Trophoblast cell (in vitro differentiated cells and primary cell): ENCODE measurements around the gene GREM1.

Experiments
- DNase-seq, 2 donors: peaks; one replicate each; pipeline ENCODE4 v3.0.0-alpha.2; 2016
- H2AFZ ChIP-seq: 2 replicates; pipeline ENCODE4 v1.6.1; 2013; ENCODE audit warnings: low read length, moderate library complexity, mild to moderate bottlenecking; ENCODE audit not compliant: insufficient read depth, poor library complexity
- H2AK5ac ChIP-seq: 2 replicates; pipeline ENCODE4 v1.6.1; 2013; ENCODE audit warnings: mild to moderate bottlenecking, low read length
- H2BK120ac ChIP-seq: 2 replicates; pipeline ENCODE4 v1.6.1; 2013; ENCODE audit warnings: low read length, mild to moderate bottlenecking, moderate library complexity; ENCODE audit not compliant: insufficient read depth, poor library complexity
- H2BK12ac ChIP-seq: 2 replicates; pipeline ENCODE4 v1.6.1; 2013; ENCODE audit warnings: mild to moderate bottlenecking, low read length, moderate library complexity
- H2BK5ac ChIP-seq: 2 replicates; pipeline ENCODE4 v1.6.1; 2013; ENCODE audit warnings: low read length, low read depth, moderate library complexity, mild to moderate bottlenecking; ENCODE audit not compliant: poor library complexity
- H3K14ac ChIP-seq: 2 replicates; pipeline ENCODE4 v1.6.1; 2013; ENCODE audit warnings: mild to moderate bottlenecking, low read length
- H3K18ac ChIP-seq: 2 replicates; pipeline ENCODE4 v1.6.1; 2013; ENCODE audit warnings: mild to moderate bottlenecking, low read length
- H3K23ac ChIP-seq: 2 replicates; pipeline ENCODE4 v1.6.1; 2013; ENCODE audit warnings: low read length
- H3K27ac ChIP-seq: 2 replicates; pipeline ENCODE4 v1.5.1; 2013; ENCODE audit warnings: low read depth, mild to moderate bottlenecking, inconsistent platforms, low read length, moderate library complexity
- H3K27me3 ChIP-seq: 2 replicates; pipeline ENCODE4 v1.6.1; 2013; ENCODE audit warnings: inconsistent platforms, mild to moderate bottlenecking, low read length, moderate library complexity; ENCODE audit not compliant: insufficient read depth
- H3K36me3 ChIP-seq, 2 experiments: 1 replicate in 1 of 2; 2 replicates in 1 of 2; pipeline ENCODE4 v1.6.1; 2013; ENCODE audit warnings: low read length in 2 of 2, mild to moderate bottlenecking in 2 of 2, moderate library complexity in 1 of 2; ENCODE audit not compliant: insufficient read depth in 2 of 2, control insufficient read depth in 1 of 2
- H3K4ac ChIP-seq: 2 replicates; pipeline ENCODE4 v1.6.1; 2013; ENCODE audit warnings: low read depth, mild to moderate bottlenecking, low read length, moderate library complexity
- H3K4me1 ChIP-seq, 2 experiments: 1 replicate in 1 of 2; 2 replicates in 1 of 2; pipeline ENCODE4 v1.6.1; 2013; ENCODE audit warnings: low read length in 2 of 2, mild to moderate bottlenecking in 2 of 2, moderate library complexity in 1 of 2; ENCODE audit not compliant: insufficient read depth in 2 of 2, control insufficient read depth in 1 of 2
- H3K4me2 ChIP-seq: 2 replicates; pipeline ENCODE4 v1.6.1; 2013; ENCODE audit warnings: inconsistent platforms, mild to moderate bottlenecking, low read length, moderate library complexity
- H3K4me3 ChIP-seq: 2 replicates; pipeline ENCODE4 v1.5.1; 2013; ENCODE audit warnings: mild to moderate bottlenecking, low read depth, low read length, inconsistent platforms
- H3K79me1 ChIP-seq: one replicate; pipeline ENCODE4 v1.6.1; 2013; ENCODE audit warnings: low read length
- H3K79me2 ChIP-seq: 2 replicates; pipeline ENCODE4 v1.6.1; 2013; ENCODE audit warnings: low read length, mild to moderate bottlenecking; ENCODE audit not compliant: control insufficient read depth, insufficient read depth, poor library complexity
- H3K9ac ChIP-seq: 2 replicates; pipeline ENCODE4 v1.6.1; 2013; ENCODE audit warnings: mild to moderate bottlenecking, low read length
- H3K9me3 ChIP-seq: 2 replicates; pipeline ENCODE4 v1.6.1; 2013; ENCODE audit warnings: low read depth, mild to moderate bottlenecking, control low read depth, inconsistent platforms, low read length; ENCODE audit not compliant: insufficient read depth
- H4K12ac ChIP-seq: 2 replicates; pipeline ENCODE4 v1.6.1; 2013; ENCODE audit warnings: low read depth, mild to moderate bottlenecking, low read length, moderate library complexity
- H4K8ac ChIP-seq: 2 replicates; pipeline ENCODE4 v1.6.1; 2013; ENCODE audit warnings: low read depth, mild to moderate bottlenecking, low read length, moderate library complexity
- H4K91ac ChIP-seq: one replicate; pipeline ENCODE4 v1.6.1; 2013; ENCODE audit warnings: low read depth, mild to moderate bottlenecking, low read length, moderate library complexity
- WGBS: extraction: QIAGEN DNeasy Blood & Tissue Kit; methylation state at CpG from one replicate; pipeline ENCODE4 v1.1.7; 2013; ENCODE audit warnings: missing lambda C conversion rate; ENCODE audit not compliant: insufficient read length, insufficient coverage; ENCODE audit errors: extremely low coverage; 5-methylcytosine and 5-hydroxymethylcytosine counted together

GREM1 gene

DNA sequence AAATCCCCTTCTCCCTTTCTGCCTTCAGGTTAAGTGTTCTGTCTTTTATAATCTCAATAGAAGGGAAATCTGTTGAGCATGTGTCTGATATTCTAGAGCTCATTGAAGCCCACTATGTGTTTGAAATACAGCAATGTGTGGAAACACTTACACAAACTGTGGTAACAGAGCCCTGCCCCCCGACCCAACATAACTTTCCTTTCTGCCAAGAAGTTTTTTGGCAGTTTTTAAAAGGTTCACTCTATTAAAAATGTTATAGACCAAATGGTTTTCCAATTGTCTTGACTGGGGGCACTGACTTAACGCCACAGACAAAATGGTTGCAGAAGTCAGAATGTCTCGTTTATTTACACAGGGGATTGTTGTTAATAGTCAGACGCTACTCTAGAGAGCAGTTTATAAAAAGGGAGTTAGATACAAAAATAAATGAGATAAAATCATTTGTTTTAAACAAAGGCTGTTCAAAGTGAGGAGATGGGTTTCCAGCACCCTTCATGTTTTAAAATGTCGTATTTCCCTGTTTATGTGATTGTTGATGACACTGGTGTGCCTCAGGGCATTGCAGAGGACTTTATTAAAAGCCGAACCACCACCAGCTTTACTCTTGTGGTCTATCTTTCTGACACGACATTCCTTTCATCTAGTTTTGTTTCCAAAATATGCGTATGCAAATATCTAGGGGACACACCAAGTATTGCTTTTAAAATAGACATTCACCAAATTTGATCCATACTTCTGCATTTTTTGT is 26.7 kb upstream of the GREM1 start:
- no peaks in the 10 kb centered on the region for H3K4me1 ChIP-seq
- H3K18ac ChIP-seq = no peak overlapping the region
- H3K4me2 ChIP-seq = no peak overlapping the region
- H2BK5ac ChIP-seq = no peak overlapping the region
- no peak overlapping the region for H3K4ac ChIP-seq
- H3K9ac ChIP-seq = no peak overlapping the region
- no peak overlapping the region for H4K91ac ChIP-seq
- H3K36me3 ChIP-seq = peaks cover 0 to 3% of the 10 kb centered on the region in 2 experiments
- no peak overlapping the region for H2BK120ac ChIP-seq
- H3K9me3 ChIP-seq = no peaks in the 10 kb centered on the region
- WGBS = no CpG with 5 or more reads among the region's 8 CpGs
- H3K27ac ChIP-seq = no peak overlapping the region
- no peak overlapping the region for H2AFZ ChIP-seq
- no peak overlapping the region for H2AK5ac ChIP-seq
- no peak overlapping the region for H3K14ac ChIP-seq
- no peak overlapping the region for H4K8ac ChIP-seq
- H3K4me3 ChIP-seq = no peak overlapping the region
- H4K12ac ChIP-seq = no peak overlapping the region
- no peaks in the 10 kb centered on the region for H3K79me2 ChIP-seq
- H3K79me1 ChIP-seq = no peaks in the 10 kb centered on the region
- no peak overlapping the region for H2BK12ac ChIP-seq
- H3K23ac ChIP-seq = no peak overlapping the region
- no peaks in the 10 kb centered on the region for H3K27me3 ChIP-seq
- DNase-seq = no peak

DNA sequence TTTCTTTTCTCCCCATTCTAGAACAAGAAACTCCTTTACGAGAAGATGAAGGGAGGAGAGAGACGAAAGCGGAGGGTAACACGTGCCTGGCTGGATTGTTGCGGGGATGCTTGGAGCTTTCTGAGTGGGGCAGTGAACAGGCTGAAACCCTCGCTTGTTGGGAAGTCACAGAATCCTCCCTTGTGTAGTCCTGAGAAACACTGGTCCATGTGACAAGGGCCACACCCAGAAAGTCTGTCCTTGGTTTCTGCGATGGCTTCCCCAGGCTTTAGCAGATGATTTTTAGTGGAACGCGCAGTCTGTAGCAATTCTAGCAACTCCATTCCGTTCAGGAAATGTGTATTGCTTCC is 26.1 kb upstream of the GREM1 start:
- no CpG with 5 or more reads among the region's 10 CpGs for WGBS
- no peak overlapping the region for H3K27ac ChIP-seq
- no peak overlapping the region for H3K9ac ChIP-seq
- no peaks in the 10 kb centered on the region for H3K4me1 ChIP-seq
- no peak overlapping the region for H3K4ac ChIP-seq
- H3K36me3 ChIP-seq = peaks cover 0 to 3% of the 10 kb centered on the region in 2 experiments
- H2AFZ ChIP-seq = no peak overlapping the region
- H4K8ac ChIP-seq = no peak overlapping the region
- H3K4me3 ChIP-seq = no peak overlapping the region
- H3K14ac ChIP-seq = no peak overlapping the region
- H2BK120ac ChIP-seq = no peak overlapping the region
- no peak overlapping the region for H2AK5ac ChIP-seq
- no peaks in the 10 kb centered on the region for H3K79me1 ChIP-seq
- no peak for DNase-seq
- H3K18ac ChIP-seq = no peak overlapping the region
- H3K79me2 ChIP-seq = no peaks in the 10 kb centered on the region
- H3K23ac ChIP-seq = no peak overlapping the region
- H3K9me3 ChIP-seq = no peaks in the 10 kb centered on the region
- H4K12ac ChIP-seq = no peak overlapping the region
- no peaks in the 10 kb centered on the region for H3K27me3 ChIP-seq
- no peak overlapping the region for H2BK12ac ChIP-seq
- H2BK5ac ChIP-seq = no peak overlapping the region
- H4K91ac ChIP-seq = no peak overlapping the region
- no peak overlapping the region for H3K4me2 ChIP-seq

DNA sequence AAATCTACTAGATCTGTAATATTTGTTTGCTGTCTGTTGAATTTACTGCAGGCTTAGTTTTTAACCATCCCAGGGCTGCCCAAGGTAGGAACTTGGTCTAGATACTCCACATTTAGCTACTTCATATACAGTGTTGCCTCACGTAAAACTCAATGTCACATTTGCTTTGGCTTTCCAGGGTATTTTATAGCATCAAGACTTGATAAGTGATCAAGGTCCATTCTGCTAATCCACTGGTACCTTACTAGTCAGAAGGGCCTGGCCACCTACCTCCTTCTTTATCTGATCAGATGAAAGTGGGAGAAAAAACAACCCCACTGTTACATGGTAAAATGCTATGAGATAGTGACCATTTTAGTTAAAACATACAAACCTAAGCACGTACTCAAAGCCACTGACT is 25.5 kb upstream of the GREM1 start:
- Histone ChIP-seq H3K27ac (no peak overlapping the region), H2BK12ac (no peak overlapping the region), H3K14ac (no peak overlapping the region), H3K9ac (no peak overlapping the region), H4K91ac (no peak overlapping the region), H2AFZ (no peak overlapping the region), H2BK120ac (no peak overlapping the region), H3K4me1 (no peaks in the 10 kb centered on the region), H3K4ac (no peak overlapping the region), H3K4me2 (no peak overlapping the region), H3K27me3 (no peaks in the 10 kb centered on the region), H2BK5ac (no peak overlapping the region), H4K8ac (no peak overlapping the region), H3K18ac (no peak overlapping the region), H3K23ac (no peak overlapping the region), H3K36me3 (peaks cover 0 to 3% of the 10 kb centered on the region in 2 experiments), H2AK5ac (no peak overlapping the region), H4K12ac (no peak overlapping the region), H3K9me3 (no peaks in the 10 kb centered on the region), H3K4me3 (no peak overlapping the region), H3K79me2 (no peaks in the 10 kb centered on the region), H3K79me1 (no peaks in the 10 kb centered on the region)
- DNase-seq = no peak
- no CpG with 5 or more reads among the region's 2 CpGs for WGBS

DNA sequence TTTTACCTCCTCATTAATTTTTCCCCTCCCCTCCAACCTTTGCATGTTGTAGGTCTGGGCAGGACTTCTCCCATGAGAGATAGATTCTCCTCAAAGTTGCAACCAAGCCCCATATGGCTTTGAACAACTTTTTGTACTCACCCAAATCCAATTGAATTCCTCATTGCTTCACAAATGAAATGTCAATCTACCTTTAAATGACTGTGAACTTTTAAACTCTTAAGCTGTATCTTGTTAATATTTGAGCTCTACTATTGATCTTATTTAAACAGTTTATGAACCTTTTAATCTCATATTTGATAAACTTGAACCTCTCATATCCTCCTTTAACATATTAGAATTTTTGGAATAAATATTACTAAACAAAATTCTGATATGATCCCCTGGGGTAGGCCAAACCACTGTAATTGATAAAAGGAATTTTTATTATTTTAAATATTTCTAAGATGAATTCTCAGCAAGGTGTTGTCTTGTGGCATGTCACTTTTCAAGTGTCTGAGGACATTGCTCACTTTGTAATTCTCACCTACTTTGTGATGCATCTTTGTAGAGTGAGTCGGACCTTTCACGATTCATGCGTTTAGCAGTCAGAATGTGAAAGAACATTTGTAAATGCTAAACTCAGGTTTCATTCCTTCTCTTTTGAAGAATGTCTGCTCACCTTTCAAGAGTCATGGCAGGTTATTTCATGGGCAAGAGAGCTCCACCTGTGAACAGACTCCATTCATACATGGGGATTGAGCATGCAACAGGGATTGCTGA is 23.4 kb upstream of the GREM1 start:
- Histone ChIP-seq H4K8ac (no peak overlapping the region), H4K12ac (no peak overlapping the region), H4K91ac (no peak overlapping the region), H3K36me3 (peaks cover 0 to 3% of the 10 kb centered on the region in 2 experiments), H3K79me1 (no peaks in the 10 kb centered on the region), H3K4me1 (no peaks in the 10 kb centered on the region), H2AK5ac (no peak overlapping the region), H3K18ac (no peak overlapping the region), H3K23ac (no peak overlapping the region), H2BK5ac (no peak overlapping the region), H3K4ac (no peak overlapping the region), H2AFZ (no peak overlapping the region), H3K27me3 (no peaks in the 10 kb centered on the region), H2BK12ac (no peak overlapping the region), H3K9me3 (no peaks in the 10 kb centered on the region), H3K4me2 (no peak overlapping the region), H3K4me3 (no peak overlapping the region), H3K27ac (no peak overlapping the region), H2BK120ac (no peak overlapping the region), H3K9ac (no peak overlapping the region), H3K14ac (no peak overlapping the region), H3K79me2 (no peaks in the 10 kb centered on the region)
- DNase-seq = peak; percentile 51 to 75
- WGBS = no CpG with 5 or more reads among the region's 3 CpGs
